H9 (cell line): ENCODE measurements around the gene GTF3C6. TPM values are rescaled to one million over a fixed set of nuclear protein-coding genes. Genes with fewer than 3 reads are reported as not detected.

Source experiments
- DNase-seq: peaks from one replicate; pipeline ENCODE4 v3.0.0-alpha.2; 2017
- H2AFZ ChIP-seq: one replicate; pipeline ENCODE4 v1.6.1; 2013; ENCODE audit warnings: mild to moderate bottlenecking, low read length, control low read depth, moderate library complexity
- H2AK5ac ChIP-seq: 2 replicates; pipeline ENCODE4 v1.6.1; 2013; ENCODE audit warnings: low read length, control low read depth, mixed read lengths; ENCODE audit not compliant: insufficient read length
- H2BK120ac ChIP-seq: one replicate; pipeline ENCODE4 v1.6.1; 2013; ENCODE audit warnings: low read depth, mild to moderate bottlenecking, low read length, control low read depth, inconsistent platforms; ENCODE audit not compliant: poor library complexity, severe bottlenecking
- H2BK12ac ChIP-seq: 2 replicates; pipeline ENCODE4 v1.6.1; 2013; ENCODE audit warnings: low read length, control low read depth, mixed read lengths, low read depth; ENCODE audit not compliant: insufficient read length
- H2BK15ac ChIP-seq: 2 replicates; pipeline ENCODE4 v1.6.1; 2013; ENCODE audit warnings: low read depth, low read length, control low read depth
- H2BK20ac ChIP-seq: one replicate; pipeline ENCODE4 v1.6.1; 2013; ENCODE audit warnings: low read depth, mild to moderate bottlenecking, low read length, control low read depth, inconsistent platforms; ENCODE audit not compliant: poor library complexity, severe bottlenecking
- H2BK5ac ChIP-seq: 2 replicates; pipeline ENCODE4 v1.6.1; 2013; ENCODE audit warnings: low read length, control low read depth, mixed read lengths; ENCODE audit not compliant: insufficient read length
- H3K14ac ChIP-seq: 2 replicates; pipeline ENCODE4 v1.6.1; 2013; ENCODE audit warnings: low read length, control low read depth; ENCODE audit not compliant: insufficient read depth
- H3K18ac ChIP-seq: 2 replicates; pipeline ENCODE4 v1.6.1; 2013; ENCODE audit warnings: low read depth, mild to moderate bottlenecking, mixed read lengths, low read length, control low read depth; ENCODE audit not compliant: insufficient read length
- H3K23ac ChIP-seq: 2 replicates; pipeline ENCODE4 v1.6.1; 2013; ENCODE audit warnings: low read length, control low read depth, mixed read lengths, low read depth; ENCODE audit not compliant: insufficient read length
- H3K23me2 ChIP-seq: 2 replicates; pipeline ENCODE4 v1.6.1; 2013; ENCODE audit warnings: low read depth, mild to moderate bottlenecking, mixed read lengths, low read length, control low read depth; ENCODE audit not compliant: insufficient read length, poor library complexity, severe bottlenecking
- H3K27ac ChIP-seq: 2 replicates; pipeline ENCODE4 v1.5.1; 2013; ENCODE audit warnings: low read length, control low read depth, mixed read lengths, low read depth; ENCODE audit not compliant: insufficient read length
- H3K27me3 ChIP-seq: 2 replicates; pipeline ENCODE4 v1.6.1; 2013; ENCODE audit warnings: low read length, control low read depth, inconsistent platforms; ENCODE audit not compliant: insufficient read depth
- H3K4ac ChIP-seq: 2 replicates; pipeline ENCODE4 v1.6.1; 2013; ENCODE audit warnings: low read depth, mild to moderate bottlenecking, control low read depth, inconsistent platforms, low read length, moderate library complexity
- H3K4me1 ChIP-seq: 2 replicates; pipeline ENCODE4 v1.6.1; 2013; ENCODE audit warnings: low read length, control low read depth, inconsistent platforms; ENCODE audit not compliant: insufficient read depth
- H3K4me2 ChIP-seq: 2 replicates; pipeline ENCODE4 v1.6.1; 2013; ENCODE audit warnings: low read length, control low read depth, mixed read lengths; ENCODE audit not compliant: insufficient read length, insufficient read depth
- H3K56ac ChIP-seq: 2 replicates; pipeline ENCODE4 v1.6.1; 2013; ENCODE audit warnings: low read depth, mild to moderate bottlenecking, mixed read lengths, low read length, control low read depth; ENCODE audit not compliant: insufficient read length
- H3K79me1 ChIP-seq: 2 replicates; pipeline ENCODE4 v1.6.1; 2013; ENCODE audit warnings: low read depth, mild to moderate bottlenecking, moderate library complexity, low read length, control low read depth, inconsistent platforms; ENCODE audit not compliant: insufficient read depth, poor library complexity, severe bottlenecking
- H3K79me2 ChIP-seq: 2 replicates; pipeline ENCODE4 v1.6.1; 2013; ENCODE audit warnings: low read length, control low read depth, inconsistent platforms; ENCODE audit not compliant: insufficient read depth
- H3K9ac ChIP-seq: 2 replicates; pipeline ENCODE4 v1.6.1; 2013; ENCODE audit warnings: low read length, control low read depth, mixed read lengths; ENCODE audit not compliant: insufficient read length; ENCODE audit errors: extremely low read depth
- H3K9me3 ChIP-seq: one replicate; pipeline ENCODE4 v1.6.1; 2013; ENCODE audit warnings: low read depth, low read length, inconsistent platforms; ENCODE audit not compliant: control insufficient read depth
- H3T11ph ChIP-seq: one replicate; pipeline ENCODE4 v1.6.1; 2013; ENCODE audit warnings: mild to moderate bottlenecking, low read length, control low read depth, inconsistent platforms
- H4K20me1 ChIP-seq: one replicate; pipeline ENCODE4 v1.6.1; 2013; ENCODE audit not compliant: control insufficient read depth, insufficient read length, insufficient read depth
- H4K5ac ChIP-seq: 2 replicates; pipeline ENCODE4 v1.6.1; 2013; ENCODE audit warnings: low read depth, mild to moderate bottlenecking, mixed read lengths, low read length, control low read depth; ENCODE audit not compliant: insufficient read length
- H4K8ac ChIP-seq: replicated peaks from 2 replicates; pipeline ENCODE4 v1.6.1; 2013; ENCODE audit warnings: low read length, control low read depth, mixed read lengths, low read depth; ENCODE audit not compliant: insufficient read length
- H4K91ac ChIP-seq: 2 replicates; pipeline ENCODE4 v1.6.1; 2013; ENCODE audit warnings: low read depth, mild to moderate bottlenecking, moderate library complexity, mixed read lengths, low read length, control low read depth; ENCODE audit not compliant: insufficient read length
- H3K27ac Mint-ChIP-seq, 3 experiments: 2 replicates in 2 of 3; 3 replicates in 1 of 3; pipeline ENCODE4 v1.8.0; 2020 to 2021; ENCODE audit warnings: mixed read lengths in 3 of 3, mild to moderate bottlenecking in 1 of 3, moderate library complexity in 1 of 3
- H3K27me3 Mint-ChIP-seq: 2 replicates; pipeline ENCODE4 v1.8.0; 2021; ENCODE audit warnings: low read depth, mild to moderate bottlenecking, moderate library complexity, mixed read lengths
- H3K36me3 Mint-ChIP-seq, 3 experiments: 2 replicates in 2 of 3; 3 replicates in 1 of 3; pipeline ENCODE4 v1.8.0; 2020 to 2021; ENCODE audit warnings: low read depth in 3 of 3, mixed read lengths in 3 of 3; ENCODE audit not compliant: insufficient read depth in 1 of 3
- H3K4me1 Mint-ChIP-seq, 2 experiments: 2 replicates each; pipeline ENCODE4 v1.8.0; 2020; ENCODE audit warnings: mixed read lengths in 2 of 2
- H3K4me3 Mint-ChIP-seq, 2 experiments: 2 replicates in 1 of 2; 3 replicates in 1 of 2; pipeline ENCODE4 v1.8.0; 2020 to 2021; ENCODE audit warnings: mild to moderate bottlenecking in 2 of 2, mixed read lengths in 2 of 2, moderate library complexity in 1 of 2
- H3K9me3 Mint-ChIP-seq, 2 experiments: 2 replicates in 1 of 2; 3 replicates in 1 of 2; pipeline ENCODE4 v1.8.0; 2020; ENCODE audit warnings: mild to moderate bottlenecking in 2 of 2, mixed read lengths in 2 of 2, moderate library complexity in 1 of 2
- CTCF ChIP-seq: fragments of 200-600 bp; sonication (generic); conservative IDR thresholded peaks from 3 replicates; pipeline ENCODE4 v1.8.0; 2021; ENCODE audit warnings: antibody characterized with exemption, mild to moderate bottlenecking
- WGBS: extraction: QIAGEN DNeasy Blood & Tissue Kit; methylation state at CpG from one replicate; pipeline ENCODE4 v1.1.7; 2013; ENCODE audit warnings: missing lambda C conversion rate, low lambda C conversion rate, mixed read lengths; ENCODE audit not compliant: insufficient read length; ENCODE audit errors: extremely low coverage; 5-methylcytosine and 5-hydroxymethylcytosine counted together
- total RNA-seq: library from RNA; stranded (reverse); gene quantifications from 2 replicates; pipeline ENCODE4 v1.2.1, GENCODE V29; 2021

GTF3C6 gene
- total RNA-seq, 1 experiment from 2014 or later: 106 TPM

- H3K27ac Mint-ChIP-seq: no peak overlapping the region
- no peak overlapping the region for H3K9ac ChIP-seq
- H3K56ac ChIP-seq: no peak overlapping the region
- no peak overlapping the region for H3K4me3 Mint-ChIP-seq
- H3K36me3 Mint-ChIP-seq: peaks cover 9 to 20% (median 11%) of the 10 kb centered on the region in 3 experiments
- H3K4me1 ChIP-seq: no peaks in the 10 kb centered on the region
- H3K23me2 ChIP-seq: no peaks in the 10 kb centered on the region
- H3K27me3 Mint-ChIP-seq: peaks cover 2% of the 10 kb centered on the region; the same call in 1 of the 2 replicates
- no peak overlapping the region for H2BK5ac ChIP-seq
- peaks cover 0 to 6% of the 10 kb centered on the region in 2 experiments; a peak in 1 of 4 replicates for H3K4me1 Mint-ChIP-seq
- H2AFZ ChIP-seq: no peak overlapping the region
- H3K9me3 ChIP-seq: no peaks in the 10 kb centered on the region
- no peak overlapping the region for H3K14ac ChIP-seq
- DNase-seq: no peak
- H3K9me3 Mint-ChIP-seq: peaks cover 9 to 13% of the 10 kb centered on the region in 2 experiments
- no peak overlapping the region for H2AK5ac ChIP-seq
- H3K79me1 ChIP-seq: no peaks in the 10 kb centered on the region
- H3K18ac ChIP-seq: no peak overlapping the region
- H4K5ac ChIP-seq: no peak overlapping the region
- H3K79me2 ChIP-seq: no peaks in the 10 kb centered on the region
- H2BK120ac ChIP-seq: no peak overlapping the region
- no peak overlapping the region for H3K4me2 ChIP-seq
- no peak overlapping the region for H3K27ac ChIP-seq
- no peak overlapping the region for H2BK12ac ChIP-seq
- no peak overlapping the region for H4K91ac ChIP-seq
- no peaks in the 10 kb centered on the region for H3K27me3 ChIP-seq
- H4K20me1 ChIP-seq: no peaks in the 10 kb centered on the region
- no CpG with 5 or more reads among the region's 1 CpG for WGBS
- H3K4ac ChIP-seq: no peak overlapping the region
- no peak overlapping the region for H3K23ac ChIP-seq
- no peak overlapping the region for H4K8ac ChIP-seq
- H2BK15ac ChIP-seq: no peak overlapping the region
- H2BK20ac ChIP-seq: no peak overlapping the region
- H3T11ph ChIP-seq: no peak overlapping the region
- no peak for TF ChIP-seq CTCF
Observed at GRCh38 chr6:110976575-110976974, 18.1 kb downstream of the GTF3C6 start.
